Subcutaneous adipose tissue (tissue), 4 donors: ENCODE data around the gene RELL1. TPM values are rescaled to one million over a fixed set of nuclear protein-coding genes. Genes with fewer than 3 reads are reported as not detected.

Source experiments
- CTCF ChIP-seq: fragments of 450-650 bp; IDR thresholded peaks from one replicate; pipeline ENCODE4 v1.5.1; 2016; ENCODE audit warnings: low read depth, mild to moderate bottlenecking, control low read depth, antibody characterized with exemption, moderate library complexity
- total RNA-seq, 4 donors: library from RNA; depleted of rRNA; stranded (reverse); fragments of >200 nt; gene quantifications; one replicate each; pipeline ENCODE4 v1.1.0, GENCODE V29; 2016

Gene RELL1
- total RNA-seq, 4 donors from 2014 or later: 56.7 to 124 (median 74.5) TPM

- TF ChIP-seq CTCF: no peak
Observed at GRCh38 chr4:37665333-37666320, 20.5 kb downstream of the RELL1 start.

GRCh38 chr4:37664696-37665095, 21.5 kb downstream of the RELL1 start:
- no peak for TF ChIP-seq CTCF

- no peak for TF ChIP-seq CTCF
Observed at GRCh38 chr4:37663552-37663951, 22.6 kb downstream of the RELL1 start.

GRCh38 chr4:37662861-37663390, 23.2 kb downstream of the RELL1 start:
- TF ChIP-seq CTCF: no peak

DNA sequence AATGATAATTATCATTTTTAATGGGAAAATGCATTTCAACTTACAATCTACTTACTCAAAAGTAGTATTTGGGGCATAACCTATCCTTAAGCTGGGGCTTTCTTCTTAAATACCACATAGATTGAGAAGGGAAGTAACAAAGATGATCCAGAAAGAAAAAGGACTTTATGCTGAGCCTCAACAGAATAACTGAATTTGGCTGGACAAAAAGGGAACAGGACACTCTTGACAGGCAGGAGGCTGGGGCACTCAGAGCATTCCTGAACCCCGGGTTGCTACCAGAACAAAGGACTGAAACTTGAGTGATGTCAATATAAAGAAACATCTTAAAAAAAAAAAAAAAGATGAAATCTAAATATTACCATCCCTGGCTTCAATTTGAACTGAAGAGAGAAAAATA, 23.9 kb downstream of the RELL1 start:
- no peak for TF ChIP-seq CTCF

DNA sequence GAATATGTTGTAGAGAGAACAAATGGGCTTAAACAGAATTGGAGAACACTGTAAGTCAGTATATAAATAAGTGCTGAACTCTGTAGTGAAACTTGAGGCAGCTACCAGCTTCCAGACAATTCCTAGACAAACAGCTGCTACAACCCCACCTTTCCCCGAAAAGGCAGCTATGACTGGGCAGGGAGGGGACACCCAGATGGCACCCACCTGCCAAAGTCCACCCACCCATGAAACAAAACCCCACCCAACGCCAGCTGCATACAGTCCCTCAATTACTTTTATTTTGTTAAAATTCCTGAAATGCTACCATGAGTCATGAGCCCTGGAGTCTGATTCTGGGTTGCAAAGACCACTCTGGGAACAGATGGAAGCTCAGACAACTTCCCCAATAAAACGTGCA, 24.4 kb downstream of the RELL1 start:
- TF ChIP-seq CTCF: no peak

DNA sequence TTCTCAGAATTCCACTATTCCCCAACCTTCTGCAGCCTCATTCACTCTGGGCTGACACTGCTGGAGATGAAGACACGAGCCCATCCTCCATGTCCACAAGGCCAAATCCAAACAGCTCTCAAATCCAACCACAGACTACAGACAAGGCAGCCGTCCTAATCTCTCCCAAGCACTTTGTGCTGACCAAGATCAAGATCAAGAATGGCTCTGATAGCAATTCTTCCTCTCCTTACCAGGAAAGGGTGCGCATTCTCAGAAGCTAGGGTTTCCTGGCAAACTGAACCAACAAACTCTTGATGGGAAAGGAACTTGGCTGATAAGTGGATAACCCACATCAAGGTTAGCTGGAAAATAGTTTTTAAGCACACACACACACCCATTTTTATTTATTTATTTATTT, 26.5 kb downstream of the RELL1 start:
- no peak for TF ChIP-seq CTCF
